DMS114 treated with DMSO at 0.1 percent for 48 hours (cell line): ENCODE data around the gene NFATC3.

Experiments
- DNase-seq: peaks from one replicate; lab custom pipeline; 2025; ENCODE audit not compliant: unreplicated experiment; lab: John Stamatoyannopoulos, UW

Gene NFATC3

GRCh38 chr16:68267612-68268405 lies 182.6 kb downstream of the NFATC3 start:
- no peak for DNase-seq

DNA sequence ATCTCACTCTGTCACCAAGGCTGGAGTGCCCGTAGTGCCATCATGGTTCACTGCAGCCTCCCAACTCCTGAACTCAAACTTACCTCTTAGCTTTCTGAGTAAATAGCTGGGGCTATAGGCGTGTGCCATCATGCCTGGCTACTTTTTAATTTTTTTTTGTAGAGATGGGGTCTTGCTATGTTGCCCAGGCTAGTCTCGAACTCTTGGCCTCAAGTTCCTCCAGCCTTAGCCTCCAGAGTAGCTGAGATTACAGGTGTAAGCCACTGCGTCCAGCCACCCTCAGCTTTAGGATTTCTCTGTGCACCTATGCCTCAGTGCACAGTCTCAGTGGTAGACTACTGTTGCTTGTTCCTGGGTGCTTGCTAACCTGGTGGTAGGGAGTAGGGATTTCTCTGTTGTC lies 184.6 kb downstream of the NFATC3 start:
- DNase-seq: no peak

- DNase-seq: no peak
These were observed 185.2 kb downstream of the NFATC3 start for GRCh38 chr16:68270353-68270752.

DNA sequence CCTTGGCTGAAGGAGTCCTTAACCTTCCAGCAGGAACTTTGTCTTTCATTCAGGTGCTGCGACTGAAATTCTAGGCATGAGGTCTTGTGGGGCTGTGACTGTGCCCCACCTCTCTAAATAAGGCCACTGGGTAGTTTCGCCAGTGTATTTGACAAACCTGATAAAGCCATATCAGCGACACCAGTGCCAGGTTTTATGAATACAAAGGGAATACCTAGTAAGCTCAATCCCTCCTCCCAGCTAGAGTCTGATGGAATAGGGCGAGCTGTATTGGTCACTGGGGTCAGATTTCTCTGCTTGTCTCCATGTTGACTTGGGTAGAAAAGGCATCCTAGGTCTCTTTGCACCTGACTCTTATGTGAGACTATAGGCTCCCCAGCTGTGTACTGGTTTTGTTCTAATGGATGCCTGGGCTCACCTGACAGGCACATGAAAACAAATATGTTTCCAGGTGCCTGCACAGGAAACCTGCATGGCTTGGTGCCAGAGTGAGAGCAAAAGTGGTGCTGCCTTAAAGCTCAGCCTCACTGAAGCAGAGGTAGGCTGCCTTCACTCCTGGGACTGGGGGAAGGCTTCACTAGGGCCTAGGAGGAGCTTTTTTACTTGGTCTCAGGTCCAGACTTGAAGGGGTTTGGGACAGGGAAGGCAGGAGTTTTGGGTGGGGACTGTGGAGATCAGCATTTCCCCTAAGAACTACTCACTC lies 187.5 kb downstream of the NFATC3 start:
- DNase-seq: no peak

GRCh38 chr16:68273459-68273858 lies 188.3 kb downstream of the NFATC3 start:
- no peak for DNase-seq

DNA sequence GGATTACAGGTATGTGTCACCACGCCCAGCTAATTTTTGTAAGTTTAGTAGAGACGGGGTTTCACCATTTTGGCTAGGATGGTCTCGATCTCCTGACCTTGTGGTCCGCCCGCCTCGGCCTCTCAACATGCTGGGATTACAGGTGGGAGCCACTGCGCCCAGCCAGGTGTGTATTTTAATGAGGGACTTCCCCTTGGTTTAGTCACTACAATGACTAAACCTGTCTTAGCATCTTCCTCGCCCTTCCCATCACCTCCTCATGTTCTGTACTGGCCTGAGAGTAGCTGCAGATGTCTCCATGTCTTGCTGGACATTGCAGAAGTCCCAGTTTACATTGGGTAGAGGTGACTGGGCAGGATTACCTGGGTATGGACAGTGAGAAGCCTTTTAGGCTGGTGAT lies 188.7 kb downstream of the NFATC3 start:
- no peak for DNase-seq

DNA sequence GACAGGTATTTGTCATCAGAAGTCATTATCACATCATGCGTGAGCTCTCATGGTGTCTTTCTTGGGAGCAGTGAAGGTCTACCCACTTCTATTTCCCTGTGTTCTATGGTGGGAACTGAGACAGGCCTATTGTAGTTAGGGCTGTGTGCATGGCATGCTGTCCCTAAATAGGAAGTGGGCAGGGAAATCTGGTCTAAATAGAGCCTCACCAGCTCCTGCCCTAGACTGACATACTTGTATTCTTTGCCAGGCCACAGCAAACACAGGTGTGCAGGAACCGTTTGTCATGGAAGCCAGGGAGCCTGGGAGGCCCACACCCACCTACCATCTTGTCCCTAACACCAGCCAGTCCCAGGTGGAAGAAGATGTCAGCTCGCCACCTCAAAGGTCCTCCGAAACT lies 189.3 kb downstream of the NFATC3 start:
- DNase-seq: no peak

GRCh38 chr16:68275611-68276191 lies 190.5 kb downstream of the NFATC3 start:
- DNase-seq: no peak

DNA sequence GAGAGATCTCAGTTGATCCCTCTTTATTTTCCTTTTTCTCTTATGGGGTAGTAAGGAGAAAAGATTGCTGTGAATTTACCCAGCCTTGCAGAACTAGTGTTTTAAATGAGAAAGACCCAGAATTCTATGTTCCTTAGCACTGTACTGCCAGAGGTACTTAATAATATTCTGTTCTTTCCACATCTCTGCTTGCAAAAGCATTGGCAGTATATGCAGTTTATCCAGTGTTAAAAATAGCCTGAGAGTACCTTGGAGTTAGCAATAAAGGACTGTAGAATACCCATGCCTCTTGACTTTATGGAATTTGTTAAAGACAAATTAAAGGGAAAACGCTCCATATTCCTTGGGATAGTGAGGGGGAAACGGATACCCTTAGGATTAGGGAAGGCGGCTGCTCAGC lies 191.1 kb downstream of the NFATC3 start:
- no peak for DNase-seq
